Skeletal muscle satellite cell (primary cell): ENCODE data around the gene TNFSF4.
"Not testable (repeated sequence)": the region's sequence is repeated elsewhere in the genome, so short reads cannot be mapped to it uniquely, and the experiment has no call there.

Source experiments
- H3K27me3 ChIP-seq: 2 replicates; pipeline ENCODE4 v1.7.0; 2013; ENCODE audit warnings: low read length; ENCODE audit not compliant: control insufficient read depth, insufficient read depth
- H3K36me3 ChIP-seq: 2 replicates; pipeline ENCODE4 v1.7.0; 2013; ENCODE audit warnings: mild to moderate bottlenecking, control low read depth, low read length; ENCODE audit not compliant: insufficient read depth
- H3K4me1 ChIP-seq: 2 replicates; pipeline ENCODE4 v1.7.0; 2013; ENCODE audit warnings: low read length; ENCODE audit not compliant: control insufficient read depth, insufficient read depth
- H3K4me2 ChIP-seq: 2 replicates; pipeline ENCODE4 v1.7.0; 2013; ENCODE audit warnings: mild to moderate bottlenecking, low read length
- H3K4me3 ChIP-seq: 2 replicates; pipeline ENCODE4 v1.7.0; 2013; ENCODE audit warnings: low read length
- H3K9ac ChIP-seq: 2 replicates; pipeline ENCODE4 v1.7.0; 2013; ENCODE audit warnings: mild to moderate bottlenecking, low read depth, low read length, moderate library complexity
- H3K9me3 ChIP-seq: replicated peaks from 2 replicates; pipeline ENCODE4 v1.7.0; 2013; ENCODE audit warnings: mild to moderate bottlenecking, control low read depth, low read length

Gene TNFSF4

DNA sequence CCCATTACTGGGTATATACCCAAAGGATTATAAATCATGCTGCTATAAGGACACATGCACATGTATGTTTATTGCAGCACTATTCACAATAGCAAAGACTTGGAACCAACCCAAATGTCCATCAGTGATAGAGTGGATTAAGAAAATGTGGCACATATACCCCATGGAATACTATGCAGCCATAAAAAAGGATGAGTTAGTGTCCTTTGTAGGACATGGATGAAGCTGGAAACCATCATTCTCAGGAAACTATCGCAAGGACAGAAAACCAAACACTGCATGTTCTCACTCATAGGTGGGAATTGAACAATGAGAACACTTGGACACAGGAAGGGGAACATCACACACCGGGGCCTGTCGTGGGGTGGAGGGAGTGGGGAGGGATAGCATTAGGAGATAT lies 27.3 kb upstream of the TNFSF4 start:
- not testable (repeated sequence) for H3K4me1 ChIP-seq, H3K36me3 ChIP-seq, H3K4me3 ChIP-seq, H3K9me3 ChIP-seq, H3K9ac ChIP-seq, H3K4me2 ChIP-seq, H3K27me3 ChIP-seq

- not testable (repeated sequence) for H3K9me3 ChIP-seq, H3K4me1 ChIP-seq, H3K4me2 ChIP-seq
Observed at GRCh38 chr1:173229031-173229430, 21.9 kb upstream of the TNFSF4 start.

GRCh38 chr1:173224949-173225348 lies 17.8 kb upstream of the TNFSF4 start:
- Histone ChIP-seq H3K4me3 (no peak overlapping the region), H3K9me3 (no peaks in the 10 kb centered on the region), H3K4me1 (no peaks in the 10 kb centered on the region), H3K36me3 (no peaks in the 10 kb centered on the region), H3K9ac (no peak overlapping the region), H3K27me3 (no peaks in the 10 kb centered on the region), H3K4me2 (no peak overlapping the region)

More at GRCh38 chr1:173229031-173229430, 21.9 kb upstream of the TNFSF4 start:
- H3K36me3 ChIP-seq, H3K9ac ChIP-seq, H3K4me3 ChIP-seq, H3K27me3 ChIP-seq: not testable (repeated sequence)

- no peak overlapping the region for H3K4me3 ChIP-seq
- H3K9ac ChIP-seq, result no peak overlapping the region
- H3K36me3 ChIP-seq, result no peaks in the 10 kb centered on the region
- H3K9me3 ChIP-seq, result no peaks in the 10 kb centered on the region
- H3K4me2 ChIP-seq, result no peak overlapping the region
- H3K4me1 ChIP-seq, result no peaks in the 10 kb centered on the region
- H3K27me3 ChIP-seq, result no peaks in the 10 kb centered on the region
Observed at GRCh38 chr1:173224280-173224892, 17.3 kb upstream of the TNFSF4 start.

DNA sequence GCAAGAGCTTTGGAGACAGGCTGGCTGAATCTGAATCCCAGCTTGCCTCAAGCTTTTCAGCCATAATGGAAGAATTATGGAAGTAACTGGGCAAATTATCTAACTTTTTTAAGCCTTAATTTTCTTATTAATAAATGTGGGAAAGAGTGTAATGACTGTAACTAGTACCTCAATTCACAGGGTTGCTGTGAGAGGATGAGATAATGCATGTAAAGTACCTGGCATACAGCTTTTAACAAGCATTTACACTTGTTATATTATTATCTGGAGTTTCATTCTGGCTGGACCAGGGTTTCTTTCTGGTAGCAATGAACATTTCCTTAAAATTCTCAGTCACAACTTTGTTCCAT lies 15.9 kb upstream of the TNFSF4 start:
- Histone ChIP-seq H3K4me1 (no peaks in the 10 kb centered on the region), H3K4me3 (no peak overlapping the region), H3K4me2 (no peak overlapping the region), H3K9ac (no peak overlapping the region), H3K36me3 (no peaks in the 10 kb centered on the region), H3K9me3 (no peaks in the 10 kb centered on the region), H3K27me3 (no peaks in the 10 kb centered on the region)

DNA sequence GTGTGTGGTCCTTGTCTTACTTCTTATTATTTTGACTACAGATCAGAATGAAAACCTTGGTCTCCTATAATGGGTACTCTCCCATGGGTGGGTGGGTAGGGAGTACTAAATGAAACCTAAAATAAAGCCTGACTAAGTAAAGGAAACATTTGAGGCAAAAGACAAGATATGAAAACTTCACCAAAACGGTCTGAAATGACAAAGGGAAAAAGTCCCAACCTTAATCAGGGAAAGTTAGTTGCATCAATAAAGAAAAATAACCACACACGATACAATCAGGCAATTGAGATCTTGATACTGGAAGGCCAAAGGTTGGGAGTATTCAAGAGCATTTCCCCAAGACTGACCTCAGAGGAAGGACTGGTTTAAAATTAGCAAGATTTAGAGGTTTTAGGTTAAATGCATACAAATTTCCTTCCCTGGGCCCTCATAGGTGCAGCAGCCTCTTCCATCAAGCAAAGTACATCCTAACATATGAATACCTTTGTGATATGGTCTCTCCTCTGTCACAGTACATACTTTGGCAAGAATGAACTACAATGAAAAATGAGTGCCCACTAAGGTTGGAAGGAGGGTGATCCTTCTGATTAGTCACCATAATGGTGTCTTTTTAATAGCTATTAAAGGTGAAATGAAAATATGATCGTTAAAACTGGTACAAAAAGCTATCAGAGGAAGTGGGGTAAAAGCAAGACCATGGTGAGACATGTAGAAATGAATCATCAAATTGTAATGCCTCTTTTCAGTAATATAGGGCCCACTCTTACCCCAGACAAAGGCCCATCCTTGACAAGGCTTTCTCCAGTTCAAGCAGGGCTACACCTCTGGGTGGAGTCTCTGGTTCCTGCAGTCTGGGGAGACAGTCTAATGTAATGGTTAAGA lies 15.3 kb upstream of the TNFSF4 start:
- no peaks in the 10 kb centered on the region for H3K9me3 ChIP-seq
- H3K4me2 ChIP-seq, result no peak overlapping the region
- H3K36me3 ChIP-seq, result no peaks in the 10 kb centered on the region
- H3K27me3 ChIP-seq, result no peaks in the 10 kb centered on the region
- H3K4me3 ChIP-seq, result no peak overlapping the region
- H3K9ac ChIP-seq, result no peak overlapping the region
- no peaks in the 10 kb centered on the region for H3K4me1 ChIP-seq

DNA sequence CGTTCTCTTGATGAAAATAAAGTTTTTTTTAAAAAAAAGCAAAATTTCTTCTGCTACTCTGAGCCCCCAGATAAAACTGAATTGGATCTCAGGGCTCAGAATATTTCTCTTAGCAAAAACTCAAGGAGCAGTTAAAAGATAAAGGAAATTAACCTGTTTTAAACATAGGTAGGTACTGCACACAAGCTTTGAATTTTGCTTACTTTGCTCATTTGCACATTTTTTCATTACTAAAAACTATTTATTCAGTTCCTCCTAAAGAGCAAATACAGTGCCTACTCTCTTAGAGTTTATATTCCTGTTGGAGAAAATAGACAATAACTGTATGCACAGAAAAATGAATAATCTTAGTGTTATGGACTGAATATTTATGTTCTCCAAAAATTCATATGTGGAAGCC lies 13.0 kb upstream of the TNFSF4 start:
- H3K4me2 ChIP-seq, result no peak overlapping the region
- H3K9me3 ChIP-seq, result no peaks in the 10 kb centered on the region
- no peaks in the 10 kb centered on the region for H3K27me3 ChIP-seq
- H3K4me1 ChIP-seq, result no peaks in the 10 kb centered on the region
- no peaks in the 10 kb centered on the region for H3K36me3 ChIP-seq
- H3K9ac ChIP-seq, result no peak overlapping the region
- H3K4me3 ChIP-seq, result no peak overlapping the region

- no peaks in the 10 kb centered on the region for H3K9me3 ChIP-seq
- H3K4me2 ChIP-seq, result no peak overlapping the region
- no peaks in the 10 kb centered on the region for H3K4me1 ChIP-seq
- no peaks in the 10 kb centered on the region for H3K27me3 ChIP-seq
- H3K4me3 ChIP-seq, result no peak overlapping the region
- no peak overlapping the region for H3K9ac ChIP-seq
- no peaks in the 10 kb centered on the region for H3K36me3 ChIP-seq
Observed at GRCh38 chr1:173213665-173214064, 6.5 kb upstream of the TNFSF4 start.

- H3K4me3 ChIP-seq, result no peak overlapping the region
- H3K4me1 ChIP-seq, result peaks cover 3% of the 10 kb centered on the region
- no peaks in the 10 kb centered on the region for H3K9me3 ChIP-seq
- H3K36me3 ChIP-seq, result no peaks in the 10 kb centered on the region
- H3K4me2 ChIP-seq, result no peak overlapping the region
- H3K27me3 ChIP-seq, result no peaks in the 10 kb centered on the region
- H3K9ac ChIP-seq, result no peak overlapping the region
Observed at GRCh38 chr1:173212952-173213491, 5.9 kb upstream of the TNFSF4 start.

- Histone ChIP-seq H3K9ac (no peak overlapping the region), H3K36me3 (no peaks in the 10 kb centered on the region), H3K9me3 (no peaks in the 10 kb centered on the region), H3K27me3 (no peaks in the 10 kb centered on the region), H3K4me2 (no peak overlapping the region), H3K4me1 (peaks cover 26% of the 10 kb centered on the region), H3K4me3 (no peak overlapping the region)
Observed at GRCh38 chr1:173210716-173211231, 3.6 kb upstream of the TNFSF4 start.

DNA sequence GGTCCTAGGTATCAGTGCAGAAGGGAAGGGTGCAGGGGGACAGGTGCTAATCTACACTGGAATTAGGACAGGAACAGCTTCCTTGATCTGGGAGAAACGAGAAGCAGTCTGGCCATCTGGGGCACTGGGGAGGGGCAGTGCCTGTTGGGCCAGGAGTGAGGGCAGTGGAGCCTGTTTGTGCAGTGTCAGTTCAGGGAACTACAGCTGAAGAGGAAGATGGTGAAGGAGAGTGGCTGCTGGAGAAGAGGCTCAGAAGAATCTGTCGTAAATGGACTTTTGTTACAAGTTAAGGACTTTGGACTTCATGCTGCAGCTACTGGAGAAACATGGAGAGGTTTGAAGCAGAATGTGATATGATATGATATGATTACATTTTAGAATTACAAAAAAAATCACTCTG lies 3.2 kb upstream of the TNFSF4 start:
- Histone ChIP-seq H3K9ac (no peak overlapping the region), H3K4me2 (no peak overlapping the region)

More for the DNA sequence above, 3.2 kb upstream of the TNFSF4 start:
- Histone ChIP-seq H3K36me3 (no peaks in the 10 kb centered on the region), H3K4me3 (no peak overlapping the region), H3K27me3 (no peaks in the 10 kb centered on the region), H3K9me3 (no peaks in the 10 kb centered on the region), H3K4me1 (peaks cover 30% of the 10 kb centered on the region)
